Peyer's patch (tissue), 4 donors: Measurements from ENCODE around the gene CD300A. TPM values are rescaled to one million over a fixed set of nuclear protein-coding genes. Genes with fewer than 3 reads are reported as not detected.
"Not testable (repeated sequence)": the region's sequence is repeated elsewhere in the genome, so short reads cannot be mapped to it uniquely, and the experiment has no call there.

Experiments used
- DNase-seq, 3 donors: peaks; one replicate each; pipeline ENCODE4 v3.0.0-alpha.2; 2017 to 2019
- H3K27ac ChIP-seq, 4 donors: fragments of 200-600 bp; sonication (generic); one replicate each; pipeline ENCODE4 v1.5.1; 2016 to 2019
- H3K27me3 ChIP-seq, 2 donors: fragments of 200-600 bp; sonication (generic); one replicate each; pipeline ENCODE4 v1.5.1; 2019
- H3K36me3 ChIP-seq, 3 donors: fragments of 200-600 bp; sonication (generic); one replicate each; pipeline ENCODE4 v1.5.1; 2016 to 2019
- H3K4me1 ChIP-seq, 4 donors: fragments of 200-600 bp; sonication (generic); one replicate each; pipeline ENCODE4 v1.5.1; 2016 to 2019
- H3K4me3 ChIP-seq, 4 donors: fragments of 200-600 bp; sonication (generic); 1 replicate in 3 of 4; 2 replicates in 1 of 4; pipeline ENCODE4 v1.5.1; 2016 to 2019; ENCODE audit warnings: mild to moderate bottlenecking in 1 of 4
- H3K9me3 ChIP-seq, 4 donors: fragments of 200-600 bp; sonication (generic); one replicate each; pipeline ENCODE4 v1.5.1; 2016 to 2019; ENCODE audit warnings: mild to moderate bottlenecking in 1 of 4
- POLR2A ChIP-seq, 2 donors: fragments of 450-650 bp; IDR thresholded peaks; one replicate each; pipeline ENCODE4 v1.5.1; 2017; ENCODE audit warnings: antibody characterized with exemption in 2 of 2, mild to moderate bottlenecking in 2 of 2, moderate library complexity in 2 of 2
- total RNA-seq, 4 donors: library from RNA; depleted of rRNA; stranded (reverse); fragments of >200 nt; gene quantifications; one replicate each; pipeline ENCODE4 v1.1.0, GENCODE V29; 2016
- TF ChIP-seq, protein P1 (sequence below), 6 experiments: fragments of 450-650 bp in 4 of 6; fragments of 200-600 bp in 2 of 6; sonication (generic) in 1 of 6; IDR thresholded peaks; one replicate each; pipeline ENCODE4 v1.5.1; 2017 to 2019; ENCODE audit warnings: antibody characterized with exemption in 6 of 6, mild to moderate bottlenecking in 3 of 6, moderate library complexity in 1 of 6

Gene CD300A
- total RNA-seq, 4 donors from 2014 or later = 1.1 to 61.1 (median 6.8) TPM

DNA sequence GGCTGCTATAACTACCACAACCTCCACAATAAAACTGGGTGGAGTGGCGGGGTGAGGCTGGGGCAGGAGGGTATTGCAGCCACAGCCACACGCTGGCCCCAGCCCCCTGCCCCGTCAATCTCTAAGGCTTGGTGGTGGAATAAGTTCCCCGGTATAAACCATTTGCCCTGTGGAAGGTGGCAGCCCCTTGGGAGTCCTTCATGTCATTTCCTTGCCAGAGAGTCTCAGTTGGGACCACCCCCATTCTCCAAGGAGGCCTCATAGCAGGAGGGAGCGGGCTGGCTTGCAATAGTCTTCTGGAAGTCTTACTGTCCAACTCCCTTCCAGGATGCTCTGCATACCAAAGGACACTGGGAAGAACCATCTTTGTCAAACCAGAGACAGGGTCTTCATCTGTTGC, 19.4 kb downstream of the CD300A start:
- TF ChIP-seq POLR2A (IDR thresholded peaks at IDR 0.05) = no peak
- TF ChIP-seq, protein P1, sequence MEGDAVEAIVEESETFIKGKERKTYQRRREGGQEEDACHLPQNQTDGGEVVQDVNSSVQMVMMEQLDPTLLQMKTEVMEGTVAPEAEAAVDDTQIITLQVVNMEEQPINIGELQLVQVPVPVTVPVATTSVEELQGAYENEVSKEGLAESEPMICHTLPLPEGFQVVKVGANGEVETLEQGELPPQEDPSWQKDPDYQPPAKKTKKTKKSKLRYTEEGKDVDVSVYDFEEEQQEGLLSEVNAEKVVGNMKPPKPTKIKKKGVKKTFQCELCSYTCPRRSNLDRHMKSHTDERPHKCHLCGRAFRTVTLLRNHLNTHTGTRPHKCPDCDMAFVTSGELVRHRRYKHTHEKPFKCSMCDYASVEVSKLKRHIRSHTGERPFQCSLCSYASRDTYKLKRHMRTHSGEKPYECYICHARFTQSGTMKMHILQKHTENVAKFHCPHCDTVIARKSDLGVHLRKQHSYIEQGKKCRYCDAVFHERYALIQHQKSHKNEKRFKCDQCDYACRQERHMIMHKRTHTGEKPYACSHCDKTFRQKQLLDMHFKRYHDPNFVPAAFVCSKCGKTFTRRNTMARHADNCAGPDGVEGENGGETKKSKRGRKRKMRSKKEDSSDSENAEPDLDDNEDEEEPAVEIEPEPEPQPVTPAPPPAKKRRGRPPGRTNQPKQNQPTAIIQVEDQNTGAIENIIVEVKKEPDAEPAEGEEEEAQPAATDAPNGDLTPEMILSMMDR (IDR thresholded peaks at IDR 0.05) = no peak
- Histone ChIP-seq H3K4me3 (no peak overlapping the region), H3K4me1 (no peaks in the 10 kb centered on the region), H3K27ac (no peak overlapping the region), H3K9me3 (no peaks in the 10 kb centered on the region), H3K27me3 (no peaks in the 10 kb centered on the region), H3K36me3 (no peaks in the 10 kb centered on the region)
- peak in 1 of 3 donors; percentile 9 for DNase-seq

- not testable (repeated sequence) for H3K4me3 ChIP-seq, H3K36me3 ChIP-seq, H3K27ac ChIP-seq, H3K9me3 ChIP-seq, H3K27me3 ChIP-seq, H3K4me1 ChIP-seq
- DNase-seq = peak in 1 of 3 donors; percentile 17
These were observed 21.8 kb downstream of the CD300A start for GRCh38 chr17:74488276-74488675.

DNA sequence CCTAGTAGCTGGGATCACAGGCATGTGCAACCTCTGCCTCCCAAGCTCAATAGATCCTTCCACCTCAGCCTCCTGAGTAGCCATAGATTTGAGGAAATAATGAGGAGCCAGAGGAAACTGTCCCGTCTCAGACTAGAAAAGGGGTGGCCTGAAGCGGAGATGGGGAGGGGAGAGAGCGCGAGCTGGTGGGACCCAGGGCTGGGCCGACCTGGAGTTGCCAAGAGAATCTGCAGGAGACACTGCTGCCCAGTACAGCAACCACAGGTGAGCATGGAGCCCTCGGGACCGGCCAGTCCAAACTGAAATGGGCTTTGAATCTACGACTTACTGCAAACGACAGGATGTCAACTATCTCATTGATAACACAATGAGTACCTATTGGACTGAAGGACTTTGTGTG, 24.3 kb downstream of the CD300A start:
- Histone ChIP-seq H3K27me3 (no peaks in the 10 kb centered on the region), H3K4me1 (no peaks in the 10 kb centered on the region), H3K27ac (no peak overlapping the region), H3K9me3 (no peaks in the 10 kb centered on the region), H3K4me3 (no peak overlapping the region), H3K36me3 (no peaks in the 10 kb centered on the region)
- peak in 2 of 3 donors; percentile 10 to 29 for DNase-seq
- TF ChIP-seq POLR2A (IDR thresholded peaks at IDR 0.05) = no peak

DNA sequence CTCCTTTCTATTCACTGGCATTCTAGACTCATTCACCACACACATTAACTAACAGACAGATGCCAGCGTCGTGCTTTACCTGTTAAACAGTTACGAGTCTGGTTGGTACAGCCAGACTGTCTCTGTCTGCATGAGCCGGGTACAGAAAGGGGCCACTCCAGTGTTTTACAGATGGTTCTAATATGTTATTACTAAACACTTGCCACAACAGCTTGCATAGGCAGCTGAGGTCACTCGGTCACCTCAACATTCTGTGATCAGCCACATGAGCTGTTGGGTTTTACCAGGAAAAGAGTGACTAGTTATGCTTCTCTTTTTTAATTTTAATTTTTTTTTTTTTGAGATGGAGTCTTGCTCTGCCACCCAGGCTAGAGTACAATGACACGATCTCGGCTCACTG, 25.2 kb downstream of the CD300A start:
- H3K27ac ChIP-seq = no peak overlapping the region
- no peaks in the 10 kb centered on the region for H3K36me3 ChIP-seq
- no peaks in the 10 kb centered on the region for H3K27me3 ChIP-seq
- TF ChIP-seq, protein P1 (IDR thresholded peaks at IDR 0.05) = no peak
- no peak for TF ChIP-seq POLR2A (IDR thresholded peaks at IDR 0.05)
- H3K9me3 ChIP-seq = no peaks in the 10 kb centered on the region
- H3K4me1 ChIP-seq = no peaks in the 10 kb centered on the region
- H3K4me3 ChIP-seq = no peak overlapping the region
- peak in 2 of 3 donors; percentile 15 to 42 for DNase-seq

DNA sequence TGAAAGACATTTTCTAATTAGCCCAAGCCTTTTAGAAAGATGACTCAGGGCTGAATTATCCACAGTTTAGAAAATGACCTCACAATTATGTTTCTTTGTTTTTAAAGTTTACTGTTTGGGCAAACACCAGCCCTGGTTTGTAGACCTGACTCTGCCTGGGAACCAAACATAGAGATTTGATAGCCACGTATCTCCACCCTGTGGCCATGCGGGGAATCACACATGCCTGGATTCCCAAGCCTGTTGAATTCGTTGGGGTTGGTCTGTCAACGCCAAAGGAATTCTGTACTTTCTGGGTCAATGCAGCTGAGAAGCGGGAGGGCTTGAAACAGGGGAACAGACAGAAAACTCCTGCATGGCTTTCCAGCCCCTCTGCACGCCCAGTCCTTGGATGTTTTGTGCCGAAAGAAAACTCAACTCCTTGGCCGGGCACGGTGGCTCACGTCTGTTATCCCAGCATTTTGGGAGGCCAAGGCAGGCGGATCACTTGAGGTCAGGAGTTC, 26.9 kb downstream of the CD300A start:
- Histone ChIP-seq H3K4me1 (no peaks in the 10 kb centered on the region), H3K27me3 (no peaks in the 10 kb centered on the region), H3K4me3 (no peak overlapping the region), H3K36me3 (no peaks in the 10 kb centered on the region), H3K27ac (no peak overlapping the region), H3K9me3 (no peaks in the 10 kb centered on the region)
- DNase-seq = peak; percentile 65 to 86 (median 78)
- TF ChIP-seq, protein P1 (IDR thresholded peaks at IDR 0.05) = peak; percentile 82 to 96 (median 90)
- no peak for TF ChIP-seq POLR2A (IDR thresholded peaks at IDR 0.05)

GRCh38 chr17:74497471-74497870, 31.0 kb downstream of the CD300A start:
- TF ChIP-seq POLR2A (IDR thresholded peaks at IDR 0.05) = no peak
- TF ChIP-seq, protein P1 (IDR thresholded peaks at IDR 0.05) = no peak
- Histone ChIP-seq H3K36me3 (no peaks in the 10 kb centered on the region), H3K27me3 (no peaks in the 10 kb centered on the region), H3K4me3 (no peak overlapping the region), H3K27ac (no peak overlapping the region), H3K9me3 (no peaks in the 10 kb centered on the region), H3K4me1 (no peaks in the 10 kb centered on the region)
- DNase-seq = peak in 2 of 3 donors; percentile 4 to 38

- peak in 2 of 3 donors; percentile 8 to 11 for DNase-seq
- Histone ChIP-seq H3K36me3 (no peaks in the 10 kb centered on the region), H3K27me3 (no peaks in the 10 kb centered on the region), H3K9me3 (no peaks in the 10 kb centered on the region), H3K4me1 (no peaks in the 10 kb centered on the region), H3K4me3 (no peak overlapping the region), H3K27ac (no peak overlapping the region)
- TF ChIP-seq, protein P1 (IDR thresholded peaks at IDR 0.05) = no peak
- no peak for TF ChIP-seq POLR2A (IDR thresholded peaks at IDR 0.05)
These were observed 33.6 kb downstream of the CD300A start for GRCh38 chr17:74499992-74500391.
